DND-41 (cell line): ENCODE measurements around the gene GPR153.

Experiments used
- ATAC-seq: fragments of 200-7000 bp; cut with Tn5 transposase; 3 replicates; pipeline ENCODE4 v1.9.1; 2021; ENCODE audit warnings: low read depth; ENCODE audit not compliant: insufficient read depth
- DNase-seq: peaks from one replicate; pipeline ENCODE4 v3.0.0-alpha.2; 2020
- H2AFZ ChIP-seq: 2 replicates; pipeline ENCODE4 v1.6.0; 2012; ENCODE audit warnings: low read depth, low read length
- H3K27ac ChIP-seq: 2 replicates; pipeline ENCODE4 v1.5.1; 2012; ENCODE audit warnings: low read length, inconsistent platforms
- H3K27me3 ChIP-seq: fragments of 200-600 bp; sonication (generic); 2 replicates; pipeline ENCODE4 v1.6.0; 2012; ENCODE audit warnings: low read length, mild to moderate bottlenecking, inconsistent platforms; ENCODE audit not compliant: insufficient read depth, poor library complexity
- H3K36me3 ChIP-seq: 2 replicates; pipeline ENCODE4 v1.5.1; 2012; ENCODE audit warnings: low read length, inconsistent platforms; ENCODE audit not compliant: insufficient read depth
- H3K4me1 ChIP-seq: 2 replicates; pipeline ENCODE4 v1.5.1; 2012; ENCODE audit warnings: mild to moderate bottlenecking, low read length; ENCODE audit not compliant: insufficient read depth
- H3K4me2 ChIP-seq: 2 replicates; pipeline ENCODE4 v1.6.0; 2012; ENCODE audit warnings: mild to moderate bottlenecking, moderate library complexity, low read length, inconsistent platforms; ENCODE audit not compliant: insufficient read depth
- H3K4me3 ChIP-seq, 2 experiments: fragments of 200-600 bp in 1 of 2; shearing (Covaris generic) in 1 of 2; 2 replicates each; pipeline ENCODE4 v1.5.1; 2012 to 2016; ENCODE audit warnings: inconsistent platforms in 2 of 2, low read length in 2 of 2, mild to moderate bottlenecking in 2 of 2, low read depth in 1 of 2, moderate library complexity in 1 of 2
- H3K79me2 ChIP-seq: 2 replicates; pipeline ENCODE4 v1.6.0; 2012; ENCODE audit warnings: low read length, inconsistent platforms; ENCODE audit not compliant: insufficient read depth
- H3K9ac ChIP-seq: 2 replicates; pipeline ENCODE4 v1.6.0; 2012; ENCODE audit warnings: low read depth, mild to moderate bottlenecking, inconsistent platforms, low read length, moderate library complexity
- H3K9me3 ChIP-seq: 2 replicates; pipeline ENCODE4 v1.5.1; 2012; ENCODE audit warnings: low read length, moderate library complexity, mild to moderate bottlenecking, inconsistent platforms; ENCODE audit not compliant: insufficient read depth, severe bottlenecking
- H4K20me1 ChIP-seq: 2 replicates; pipeline ENCODE4 v1.6.0; 2012; ENCODE audit warnings: low read length; ENCODE audit not compliant: insufficient read depth
- CTCF ChIP-seq: IDR thresholded peaks from 2 replicates; pipeline ENCODE4 v1.5.1; 2012; ENCODE audit warnings: borderline replicate concordance, low read length, moderate library complexity, mild to moderate bottlenecking; ENCODE audit not compliant: poor library complexity, severe bottlenecking; ENCODE audit errors: extremely low read depth
- EZH2 ChIP-seq: IDR thresholded peaks from 3 replicates; pipeline ENCODE4 v1.6.1; 2012; ENCODE audit warnings: borderline replicate concordance, low read depth, mild to moderate bottlenecking, moderate library complexity, low read length, inconsistent platforms; ENCODE audit not compliant: severe bottlenecking

GPR153 gene

GRCh38 chr1:6299557-6300165 lies 38.8 kb upstream of the GPR153 start:
- ATAC-seq, result no peak
- no peak overlapping the region; the same call in 1 of the 2 replicates for H3K27ac ChIP-seq
- no peak for TF ChIP-seq EZH2
- no peak for TF ChIP-seq CTCF

GRCh38 chr1:6298940-6299465 lies 38.1 kb upstream of the GPR153 start:
- Histone ChIP-seq H3K27me3 (no peaks in the 10 kb centered on the region), H3K9me3 (no peaks in the 10 kb centered on the region), H3K4me1 (no peaks in the 10 kb centered on the region), H3K27ac (no peak overlapping the region), H2AFZ (no peak overlapping the region), H4K20me1 (peaks cover 26% of the 10 kb centered on the region), H3K4me2 (no peak overlapping the region), H3K36me3 (peaks cover 78% of the 10 kb centered on the region), H3K79me2 (no peaks in the 10 kb centered on the region), H3K9ac (no peak overlapping the region), H3K4me3 (no peak overlapping the region)
- no peak for TF ChIP-seq CTCF
- no peak for TF ChIP-seq EZH2
- ATAC-seq (no peak), DNase-seq (no peak)

More at GRCh38 chr1:6299557-6300165, 38.8 kb upstream of the GPR153 start:
- no peak overlapping the region for H3K4me3 ChIP-seq
- H3K79me2 ChIP-seq, result no peaks in the 10 kb centered on the region
- H3K4me1 ChIP-seq, result no peaks in the 10 kb centered on the region
- H3K4me2 ChIP-seq, result no peak overlapping the region
- peaks cover 73% of the 10 kb centered on the region for H3K36me3 ChIP-seq
- no peak for DNase-seq
- H2AFZ ChIP-seq, result no peak overlapping the region
- H3K9me3 ChIP-seq, result no peaks in the 10 kb centered on the region
- peaks cover 26% of the 10 kb centered on the region for H4K20me1 ChIP-seq
- H3K27me3 ChIP-seq, result no peaks in the 10 kb centered on the region
- H3K9ac ChIP-seq, result no peak overlapping the region

GRCh38 chr1:6298530-6298929 lies 37.6 kb upstream of the GPR153 start:
- no peak overlapping the region for H2AFZ ChIP-seq
- TF ChIP-seq EZH2 (no peak), CTCF (no peak)
- H3K27ac ChIP-seq, result no peak overlapping the region
- no peak overlapping the region for H3K9ac ChIP-seq
- no peaks in the 10 kb centered on the region for H3K9me3 ChIP-seq
- H3K4me2 ChIP-seq, result no peak overlapping the region
- no peak for ATAC-seq
- H4K20me1 ChIP-seq, result peaks cover 26% of the 10 kb centered on the region
- no peaks in the 10 kb centered on the region for H3K4me1 ChIP-seq
- no peak overlapping the region for H3K4me3 ChIP-seq
- no peak for DNase-seq
- H3K79me2 ChIP-seq, result no peaks in the 10 kb centered on the region
- peaks cover 80% of the 10 kb centered on the region for H3K36me3 ChIP-seq
- H3K27me3 ChIP-seq, result no peaks in the 10 kb centered on the region
